ENCODE measurements around the gene SLC35B4.

DNA sequence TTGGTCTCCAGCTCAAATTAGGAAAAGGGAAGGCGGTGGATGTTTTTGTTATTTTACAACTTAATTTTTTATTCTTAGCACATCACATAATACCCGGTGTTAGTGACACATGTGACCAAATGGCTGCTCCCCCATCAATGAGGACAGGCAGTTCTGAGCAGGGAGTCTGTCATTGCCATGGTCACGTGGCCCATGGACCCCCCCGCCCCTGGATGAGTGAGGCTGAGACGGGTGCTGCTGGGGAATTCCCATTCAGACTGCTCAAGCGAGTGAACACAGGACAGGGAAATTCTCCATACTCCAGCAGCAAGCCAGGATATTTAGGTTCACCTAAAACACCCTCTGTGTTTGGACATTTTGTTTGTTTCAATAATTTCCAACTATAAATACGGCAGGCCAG, 34.7 kb upstream of the SLC35B4 start:
- no peak for TF ChIP-seq POLR2AphosphoS5 (IDR thresholded peaks at IDR 0.05)
- TF ChIP-seq, protein P1, sequence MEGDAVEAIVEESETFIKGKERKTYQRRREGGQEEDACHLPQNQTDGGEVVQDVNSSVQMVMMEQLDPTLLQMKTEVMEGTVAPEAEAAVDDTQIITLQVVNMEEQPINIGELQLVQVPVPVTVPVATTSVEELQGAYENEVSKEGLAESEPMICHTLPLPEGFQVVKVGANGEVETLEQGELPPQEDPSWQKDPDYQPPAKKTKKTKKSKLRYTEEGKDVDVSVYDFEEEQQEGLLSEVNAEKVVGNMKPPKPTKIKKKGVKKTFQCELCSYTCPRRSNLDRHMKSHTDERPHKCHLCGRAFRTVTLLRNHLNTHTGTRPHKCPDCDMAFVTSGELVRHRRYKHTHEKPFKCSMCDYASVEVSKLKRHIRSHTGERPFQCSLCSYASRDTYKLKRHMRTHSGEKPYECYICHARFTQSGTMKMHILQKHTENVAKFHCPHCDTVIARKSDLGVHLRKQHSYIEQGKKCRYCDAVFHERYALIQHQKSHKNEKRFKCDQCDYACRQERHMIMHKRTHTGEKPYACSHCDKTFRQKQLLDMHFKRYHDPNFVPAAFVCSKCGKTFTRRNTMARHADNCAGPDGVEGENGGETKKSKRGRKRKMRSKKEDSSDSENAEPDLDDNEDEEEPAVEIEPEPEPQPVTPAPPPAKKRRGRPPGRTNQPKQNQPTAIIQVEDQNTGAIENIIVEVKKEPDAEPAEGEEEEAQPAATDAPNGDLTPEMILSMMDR (IDR thresholded peaks at IDR 0.05) = no peak
- TF ChIP-seq POLR2A (IDR thresholded peaks at IDR 0.05) = no peak

Measured in suprapubic skin (tissue), 4 donors.